ENCODE results near the gene COL15A1. TPM values are rescaled to one million over a fixed set of nuclear protein-coding genes. Genes with fewer than 3 reads are reported as not detected.

COL15A1 gene
- total RNA-seq, 1 experiment from 2014 or later, result 0.22 TPM

DNA sequence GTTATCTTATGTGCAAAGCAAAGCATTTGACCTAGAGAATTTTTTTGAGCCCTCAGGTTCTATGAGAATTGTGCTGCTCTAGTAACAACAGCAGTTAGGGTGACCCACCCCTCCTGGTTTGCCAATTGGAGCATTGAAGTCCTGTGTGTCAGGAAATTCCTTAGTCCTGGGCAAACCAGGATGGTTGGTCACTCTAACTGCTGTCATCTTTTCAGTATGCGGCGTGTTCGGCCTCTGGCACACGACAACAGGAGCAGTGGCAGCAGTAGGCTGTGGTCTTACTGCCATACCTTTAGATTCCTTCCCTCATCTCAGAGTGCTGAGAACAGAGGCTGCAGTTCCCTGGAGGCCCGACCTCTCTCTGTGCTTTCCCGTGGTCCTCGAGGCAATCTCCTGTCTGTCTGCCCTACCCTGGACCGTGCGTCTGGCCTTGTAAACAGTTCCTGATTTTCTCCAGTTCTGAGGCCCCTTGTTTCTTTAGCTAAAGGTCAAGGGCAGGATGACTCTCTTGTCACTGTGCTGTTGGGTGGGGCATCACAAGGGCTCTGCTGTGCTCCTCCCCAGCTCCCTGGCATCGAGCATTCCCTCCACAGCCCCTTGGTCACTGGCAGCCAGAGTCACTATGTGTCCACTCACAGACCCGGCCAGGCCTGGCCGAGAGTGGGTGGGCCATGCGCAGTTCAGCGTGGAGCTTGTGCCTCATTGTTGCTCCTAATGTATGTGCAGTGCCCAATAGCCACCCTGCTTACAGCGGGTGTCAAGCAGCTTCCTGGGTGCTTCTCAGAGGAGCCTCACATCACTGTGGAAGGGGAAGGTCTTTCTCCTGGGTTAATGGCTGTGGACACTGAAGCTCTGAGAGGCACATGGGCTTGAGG lies 18.5 kb upstream of the COL15A1 start:
- DNase-seq (ENCODE audit: low spot score), result no peak
- Mint-ChIP-seq H3K9me3 (no peaks in the 10 kb centered on the region), H3K27me3 (ENCODE audit: low read depth) (no peaks in the 10 kb centered on the region), H3K36me3 (no peaks in the 10 kb centered on the region), H3K4me1 (peaks cover 19% of the 10 kb centered on the region), H3K27ac (no peak overlapping the region), H3K4me3 (no peak overlapping the region)
- no peak for ATAC-seq
- TF ChIP-seq, protein P1, sequence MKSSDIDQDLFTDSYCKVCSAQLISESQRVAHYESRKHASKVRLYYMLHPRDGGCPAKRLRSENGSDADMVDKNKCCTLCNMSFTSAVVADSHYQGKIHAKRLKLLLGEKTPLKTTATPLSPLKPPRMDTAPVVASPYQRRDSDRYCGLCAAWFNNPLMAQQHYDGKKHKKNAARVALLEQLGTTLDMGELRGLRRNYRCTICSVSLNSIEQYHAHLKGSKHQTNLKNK (CRISPR knock-in tag; IDR thresholded peaks at IDR 0.05), result no peak
- ChIA-PET CTCF (interaction anchor here (1.1 kb wide), 1 partner anchor 73 kb away, joined by 3 read pairs; no protein-coding TSS in a partner anchor), POLR2A (no interaction called here)

- POLR2A ChIA-PET, result no interaction called here
Observed at GRCh38 chr9:98925956-98926355, 17.8 kb upstream of the COL15A1 start.

DNA sequence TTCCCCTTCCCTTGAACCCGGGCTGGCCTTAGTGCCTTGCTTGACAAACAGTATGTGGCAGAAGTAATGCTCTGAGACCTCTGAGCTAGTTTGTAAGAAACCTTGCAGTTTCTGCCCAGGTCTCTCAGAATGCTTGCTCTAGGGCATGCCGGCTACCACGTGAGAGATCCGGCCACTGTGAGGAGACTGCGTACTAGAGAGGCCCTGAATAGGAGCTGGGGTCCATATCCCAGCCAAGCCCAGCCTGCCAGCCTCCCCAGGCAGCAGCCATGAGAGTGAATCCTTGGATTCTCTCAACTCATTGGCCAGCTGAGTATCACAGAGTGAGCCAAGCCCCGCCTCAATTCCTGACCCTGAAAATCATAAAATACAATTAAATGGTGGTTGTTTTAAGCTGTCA lies 16.0 kb upstream of the COL15A1 start:
- Mint-ChIP-seq H3K4me3 (no peak overlapping the region), H3K27ac (no peak overlapping the region), H3K9me3 (no peaks in the 10 kb centered on the region), H3K27me3 (ENCODE audit: low read depth) (no peaks in the 10 kb centered on the region), H3K4me1 (peaks cover 19% of the 10 kb centered on the region), H3K36me3 (no peaks in the 10 kb centered on the region)
- ChIA-PET POLR2A (no interaction called here), CTCF (interaction anchor here (0.7 to 1.2 kb wide), 3 partner anchors 11 to 71 kb away, joined by 3 to 4 read pairs (median 4); no protein-coding TSS in a partner anchor)
- DNase-seq (ENCODE audit: low spot score), result no peak
- peak; percentile 86 for ATAC-seq
- TF ChIP-seq ZNF396 (CRISPR knock-in tag; IDR thresholded peaks at IDR 0.05; ENCODE audit: borderline replicate concordance) (no peak), ZNF671 (CRISPR knock-in tag; IDR thresholded peaks at IDR 0.05) (no peak), ZNF281 (CRISPR knock-in tag; IDR thresholded peaks at IDR 0.05) (no peak), TEAD1 (CRISPR knock-in tag; IDR thresholded peaks at IDR 0.05) (no peak), MXD4 (CRISPR knock-in tag; IDR thresholded peaks at IDR 0.05; ENCODE audit: borderline replicate concordance) (no peak), KAT7 (CRISPR knock-in tag; IDR thresholded peaks at IDR 0.05; ENCODE audit: borderline replicate concordance) (no peak)

More at GRCh38 chr9:98925956-98926355, 17.8 kb upstream of the COL15A1 start:
- CTCF ChIA-PET, result interaction anchor here (1.1 kb wide), 1 partner anchor 72 kb away, joined by 3 read pairs; no protein-coding TSS in a partner anchor
- no peaks in the 10 kb centered on the region for H3K9me3 Mint-ChIP-seq
- no peaks in the 10 kb centered on the region for H3K27me3 Mint-ChIP-seq (ENCODE audit: low read depth)
- peaks cover 19% of the 10 kb centered on the region for H3K4me1 Mint-ChIP-seq
- no peaks in the 10 kb centered on the region for H3K36me3 Mint-ChIP-seq
- no peak for DNase-seq (ENCODE audit: low spot score)
- TF ChIP-seq ZNF232 (CRISPR knock-in tag; IDR thresholded peaks at IDR 0.05) (no peak), ATF1 (CRISPR knock-in tag; IDR thresholded peaks at IDR 0.05) (no peak), NFYB (CRISPR knock-in tag; conservative IDR thresholded peaks at IDR 0.05; ENCODE audit: low read depth) (no peak), ZSCAN18 (CRISPR knock-in tag; IDR thresholded peaks at IDR 0.05) (no peak)
- no peak overlapping the region for H3K27ac Mint-ChIP-seq
- no peak for ATAC-seq
- H3K4me3 Mint-ChIP-seq, result no peak overlapping the region

DNA sequence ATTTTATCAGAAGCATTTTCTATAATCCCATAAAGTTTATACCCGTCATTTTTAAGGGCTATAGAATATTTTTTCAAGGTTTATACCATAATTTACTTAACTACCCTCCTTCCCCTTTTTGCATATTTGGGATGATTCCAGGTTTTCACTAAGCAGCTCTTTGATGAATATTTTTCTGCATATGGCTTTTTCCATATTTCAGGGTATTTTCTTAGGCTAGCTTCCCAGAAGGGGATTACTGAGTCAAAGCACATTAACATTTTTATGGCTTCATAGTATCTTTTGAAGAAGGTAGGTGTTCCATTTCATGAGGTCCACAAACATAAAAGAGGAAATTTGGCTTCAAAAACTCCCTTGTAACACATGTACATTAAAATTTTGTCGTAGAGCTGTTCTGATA lies 14.6 kb upstream of the COL15A1 start:
- no peak overlapping the region for H3K4me3 Mint-ChIP-seq
- no peak for DNase-seq (ENCODE audit: low spot score)
- ChIA-PET CTCF (no interaction called here), POLR2A (no interaction called here)
- no peak overlapping the region for H3K27ac Mint-ChIP-seq
- ATAC-seq, result no peak
- H3K9me3 Mint-ChIP-seq, result no peaks in the 10 kb centered on the region
- H3K36me3 Mint-ChIP-seq, result no peaks in the 10 kb centered on the region
- peaks cover 12% of the 10 kb centered on the region; the same call in 1 of the 2 replicates for H3K4me1 Mint-ChIP-seq
- H3K27me3 Mint-ChIP-seq (ENCODE audit: low read depth), result no peaks in the 10 kb centered on the region
- TF ChIP-seq PRRX2 (CRISPR knock-in tag; IDR thresholded peaks at IDR 0.05) (no peak), NR3C1 (CRISPR knock-in tag; conservative IDR thresholded peaks at IDR 0.05; ENCODE audit: low read depth) (no peak), RORB (CRISPR knock-in tag; IDR thresholded peaks at IDR 0.05) (no peak), JAZF1 (CRISPR knock-in tag; IDR thresholded peaks at IDR 0.05) (no peak), OVOL2 (CRISPR knock-in tag; IDR thresholded peaks at IDR 0.05; ENCODE audit: borderline replicate concordance) (no peak), PRDM15 (CRISPR knock-in tag; IDR thresholded peaks at IDR 0.05) (no peak), TEAD1 (CRISPR knock-in tag; IDR thresholded peaks at IDR 0.05) (no peak)
- TF ChIP-seq, protein P2, sequence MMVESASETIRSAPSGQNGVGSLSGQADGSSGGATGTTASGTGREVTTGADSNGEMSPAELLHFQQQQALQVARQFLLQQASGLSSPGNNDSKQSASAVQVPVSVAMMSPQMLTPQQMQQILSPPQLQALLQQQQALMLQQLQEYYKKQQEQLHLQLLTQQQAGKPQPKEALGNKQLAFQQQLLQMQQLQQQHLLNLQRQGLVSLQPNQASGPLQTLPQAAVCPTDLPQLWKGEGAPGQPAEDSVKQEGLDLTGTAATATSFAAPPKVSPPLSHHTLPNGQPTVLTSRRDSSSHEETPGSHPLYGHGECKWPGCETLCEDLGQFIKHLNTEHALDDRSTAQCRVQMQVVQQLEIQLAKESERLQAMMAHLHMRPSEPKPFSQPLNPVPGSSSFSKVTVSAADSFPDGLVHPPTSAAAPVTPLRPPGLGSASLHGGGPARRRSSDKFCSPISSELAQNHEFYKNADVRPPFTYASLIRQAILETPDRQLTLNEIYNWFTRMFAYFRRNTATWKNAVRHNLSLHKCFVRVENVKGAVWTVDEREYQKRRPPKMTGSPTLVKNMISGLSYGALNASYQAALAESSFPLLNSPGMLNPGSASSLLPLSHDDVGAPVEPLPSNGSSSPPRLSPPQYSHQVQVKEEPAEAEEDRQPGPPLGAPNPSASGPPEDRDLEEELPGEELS (CRISPR knock-in tag; IDR thresholded peaks at IDR 0.05), result no peak

Measured in WTC11 (cell line).